Endodermal cell (in vitro differentiated cells): ENCODE measurements around the gene RXRA. TPM values are rescaled to one million over a fixed set of nuclear protein-coding genes. Genes with fewer than 3 reads are reported as not detected.

Source experiments
- DNase-seq: peaks from one replicate; pipeline ENCODE4 v3.0.0-alpha.2; 2017
- H3K27ac ChIP-seq: 2 replicates; pipeline ENCODE4 v1.5.1; 2013; ENCODE audit warnings: mild to moderate bottlenecking, low read depth, low read length, moderate library complexity
- H3K27me3 ChIP-seq: 2 replicates; pipeline ENCODE4 v1.6.1; 2013; ENCODE audit warnings: mild to moderate bottlenecking, low read length, moderate library complexity; ENCODE audit not compliant: insufficient read depth, control insufficient read depth, poor library complexity, severe bottlenecking
- H3K36me3 ChIP-seq: 2 replicates; pipeline ENCODE4 v1.7.0; 2013; ENCODE audit warnings: mild to moderate bottlenecking, low read length, moderate library complexity; ENCODE audit not compliant: control insufficient read depth, insufficient read depth
- H3K4me1 ChIP-seq: one replicate; pipeline ENCODE4 v1.7.0; 2013; ENCODE audit warnings: low read length; ENCODE audit not compliant: control insufficient read depth, insufficient read depth
- H3K4me3 ChIP-seq: 2 replicates; pipeline ENCODE4 v1.5.1; 2013; ENCODE audit warnings: mild to moderate bottlenecking, low read length, moderate library complexity
- H3K9ac ChIP-seq: 2 replicates; pipeline ENCODE4 v1.6.1; 2013; ENCODE audit warnings: mild to moderate bottlenecking, low read length, moderate library complexity; ENCODE audit not compliant: poor library complexity, severe bottlenecking; ENCODE audit errors: extremely low read depth
- H3K9me3 ChIP-seq: 2 replicates; pipeline ENCODE4 v1.6.1; 2013; ENCODE audit warnings: mild to moderate bottlenecking, low read length, moderate library complexity; ENCODE audit not compliant: control insufficient read depth
- H3K27ac Mint-ChIP-seq: 2 replicates; pipeline ENCODE4 v1.8.0; 2020; ENCODE audit warnings: mixed read lengths
- H3K27me3 Mint-ChIP-seq: 2 replicates; pipeline ENCODE4 v1.8.0; 2021; ENCODE audit warnings: mild to moderate bottlenecking, mixed read lengths; ENCODE audit not compliant: insufficient read depth
- H3K36me3 Mint-ChIP-seq: 2 replicates; pipeline ENCODE4 v1.8.0; 2020; ENCODE audit warnings: low read depth, mixed read lengths
- H3K4me1 Mint-ChIP-seq: 2 replicates; pipeline ENCODE4 v1.8.0; 2020; ENCODE audit warnings: mixed read lengths
- H3K4me3 Mint-ChIP-seq: 2 replicates; pipeline ENCODE4 v1.8.0; 2020; ENCODE audit warnings: mild to moderate bottlenecking, moderate library complexity, mixed read lengths
- H3K9me3 Mint-ChIP-seq: 2 replicates; pipeline ENCODE4 v1.8.0; 2020; ENCODE audit warnings: mild to moderate bottlenecking, mixed read lengths
- CTCF ChIP-seq: fragments of 200-600 bp; sonication (generic); conservative IDR thresholded peaks from 2 replicates; pipeline ENCODE4 v1.5.0; 2021; ENCODE audit warnings: antibody characterized with exemption, mild to moderate bottlenecking
- WGBS, 2 experiments: methylation state at CpG; one replicate each; pipeline versions ENCODE4 v1.1.5 to v1.1.7; 2013; ENCODE audit warnings: missing lambda C conversion rate in 2 of 2, mixed read lengths in 1 of 2; ENCODE audit not compliant: insufficient coverage in 1 of 2, insufficient read length in 1 of 2; 5-methylcytosine and 5-hydroxymethylcytosine counted together
- total RNA-seq, 2 donors: library from RNA; stranded (reverse); fragmentation: NEBNext Ultra II Directional in 1 of 2; extraction: Animal tissue kit (Norgen Biotek cat#: 25700) in 1 of 2; gene quantifications; 2 replicates in 1 of 2; 3 replicates in 1 of 2; pipeline ENCODE4 v1.2.1, GENCODE V29; 2021

RXRA gene
- total RNA-seq, 2 donors from 2014 or later, result 58.3 to 70.6 TPM

GRCh38 chr9:134289241-134289875, 36.9 kb upstream of the RXRA start:
- no peaks in the 10 kb centered on the region for H3K9me3 Mint-ChIP-seq
- peaks cover 15% of the 10 kb centered on the region for H3K4me1 ChIP-seq
- no peaks in the 10 kb centered on the region for H3K9me3 ChIP-seq
- H3K36me3 ChIP-seq, result no peaks in the 10 kb centered on the region
- no peaks in the 10 kb centered on the region for H3K27me3 Mint-ChIP-seq
- 91 to 92% methylated on average over 11 to 12 of the region's 12 CpGs for WGBS, 2 experiments
- no peak overlapping the region for H3K4me3 ChIP-seq
- H3K9ac ChIP-seq, result no peak overlapping the region
- no peak for DNase-seq
- H3K4me3 Mint-ChIP-seq, result no peak overlapping the region
- peaks cover 13% of the 10 kb centered on the region for H3K4me1 Mint-ChIP-seq
- H3K27me3 ChIP-seq, result no peaks in the 10 kb centered on the region
- no peak for TF ChIP-seq CTCF
- H3K27ac Mint-ChIP-seq, result no peak overlapping the region
- no peaks in the 10 kb centered on the region for H3K36me3 Mint-ChIP-seq
- H3K27ac ChIP-seq, result no peak overlapping the region

- Mint-ChIP-seq H3K4me1 (peaks cover 25% of the 10 kb centered on the region), H3K27me3 (no peaks in the 10 kb centered on the region), H3K36me3 (no peaks in the 10 kb centered on the region), H3K27ac (no peak overlapping the region), H3K4me3 (no peak overlapping the region), H3K9me3 (no peaks in the 10 kb centered on the region)
- Histone ChIP-seq H3K4me1 (peaks cover 25% of the 10 kb centered on the region), H3K4me3 (no peak overlapping the region), H3K36me3 (no peaks in the 10 kb centered on the region), H3K27ac (no peak overlapping the region), H3K9me3 (no peaks in the 10 kb centered on the region), H3K27me3 (no peaks in the 10 kb centered on the region), H3K9ac (no peak overlapping the region)
- TF ChIP-seq CTCF, result no peak
- WGBS, 2 experiments, result 94% methylated on average over 7 to 12 of the region's 12 CpGs
- no peak for DNase-seq
Observed at GRCh38 chr9:134290603-134291451, 35.4 kb upstream of the RXRA start.

- Mint-ChIP-seq H3K9me3 (no peaks in the 10 kb centered on the region), H3K27ac (no peak overlapping the region), H3K36me3 (no peaks in the 10 kb centered on the region), H3K4me1 (peaks cover 28% of the 10 kb centered on the region), H3K4me3 (no peak overlapping the region), H3K27me3 (no peaks in the 10 kb centered on the region)
- H3K27me3 ChIP-seq, result no peaks in the 10 kb centered on the region
- H3K9ac ChIP-seq, result no peak overlapping the region
- no peak overlapping the region for H3K4me3 ChIP-seq
- no peak for DNase-seq
- no peaks in the 10 kb centered on the region for H3K9me3 ChIP-seq
- 92 to 100% methylated on average over 4 to 11 of the region's 11 CpGs for WGBS, 2 experiments
- no peak for TF ChIP-seq CTCF
- H3K27ac ChIP-seq, result no peak overlapping the region
- H3K36me3 ChIP-seq, result no peaks in the 10 kb centered on the region
- H3K4me1 ChIP-seq, result peaks cover 28% of the 10 kb centered on the region
Observed at GRCh38 chr9:134291452-134291881, 34.8 kb upstream of the RXRA start.
